IMR-90 (cell line): ENCODE data around the gene RIT1. TPM values are rescaled to one million over a fixed set of nuclear protein-coding genes. Genes with fewer than 3 reads are reported as not detected.

Source experiments
- ATAC-seq: fragments of 200-7000 bp; cut with Tn5 transposase; 2 replicates; pipeline ENCODE4 v1.9.1; 2020; ENCODE audit warnings: low read depth, mild to moderate bottlenecking, moderate library complexity
- BruUV-seq: library from RNA; stranded (reverse); fragments of 400-500 nt; replicated peaks from 2 replicates; lab custom pipeline; 2021; lab: Mats Ljungman, UMichigan
- CTCF ChIA-PET: fragments of 300-600 bp; formaldehyde crosslinking; extraction: SDS; loops from one replicate; lab custom pipeline; 2021; ENCODE audit warnings: antibody characterized with exemption; lab: Yijun Ruan, JAX
- POLR2A ChIA-PET: fragments of 300-600 bp; sonication (Branson Sonifier 250); formaldehyde crosslinking; loops from one replicate; lab custom pipeline; 2022; ENCODE audit warnings: antibody characterized with exemption; ENCODE audit not compliant: unreplicated experiment; lab: Charles Lee
- DNase-seq: peaks from one replicate; pipeline ENCODE4 v3.0.0; 2013
- H2AFZ ChIP-seq: replicated peaks from 2 replicates; pipeline ENCODE3; 2013; ENCODE audit warnings: low read length, mild to moderate bottlenecking; ENCODE audit not compliant: poor library complexity
- H2AK5ac ChIP-seq: 2 replicates; pipeline ENCODE4 v1.6.1; 2013; ENCODE audit warnings: low read depth, low read length, inconsistent platforms
- H2AK9ac ChIP-seq: replicated peaks from 2 replicates; pipeline ENCODE3; 2013; ENCODE audit warnings: mild to moderate bottlenecking, low read depth, low read length, moderate library complexity; ENCODE audit not compliant: poor library complexity
- H2BK120ac ChIP-seq: 2 replicates; pipeline ENCODE4 v1.6.1; 2013; ENCODE audit warnings: low read depth, low read length, inconsistent platforms
- H2BK15ac ChIP-seq: 3 replicates; pipeline ENCODE4 v1.6.1; 2013; ENCODE audit warnings: low read depth, low read length, inconsistent platforms
- H2BK20ac ChIP-seq: 2 replicates; pipeline ENCODE4 v1.6.1; 2013; ENCODE audit warnings: low read depth, mild to moderate bottlenecking, inconsistent platforms, low read length, moderate library complexity
- H2BK5ac ChIP-seq: 2 replicates; pipeline ENCODE4 v1.6.1; 2013; ENCODE audit warnings: mild to moderate bottlenecking, low read depth, low read length, inconsistent platforms; ENCODE audit not compliant: poor library complexity, severe bottlenecking
- H3K14ac ChIP-seq: replicated peaks from 2 replicates; pipeline ENCODE4 v1.6.1; 2013; ENCODE audit warnings: low read depth, low read length, inconsistent platforms
- H3K18ac ChIP-seq: 2 replicates; pipeline ENCODE4 v1.6.1; 2013; ENCODE audit warnings: low read depth, low read length, control low read depth
- H3K23ac ChIP-seq: 2 replicates; pipeline ENCODE4 v1.6.1; 2013; ENCODE audit warnings: low read depth, low read length, inconsistent platforms
- H3K27ac ChIP-seq: 2 replicates; pipeline ENCODE4 v1.5.1; 2013; ENCODE audit warnings: mild to moderate bottlenecking, control low read depth, low read length; ENCODE audit not compliant: insufficient read depth
- H3K27me3 ChIP-seq: 2 replicates; pipeline ENCODE4 v1.6.1; 2013; ENCODE audit warnings: low read length; ENCODE audit not compliant: control insufficient read depth, insufficient read depth
- H3K36me3 ChIP-seq: 2 replicates; pipeline ENCODE4 v1.6.1; 2013; ENCODE audit warnings: low read length, mixed read lengths; ENCODE audit not compliant: control insufficient read depth, insufficient read depth
- H3K4ac ChIP-seq: 2 replicates; pipeline ENCODE4 v1.6.1; 2013; ENCODE audit warnings: low read depth, low read length, inconsistent platforms
- H3K4me1 ChIP-seq: 2 replicates; pipeline ENCODE4 v1.6.1; 2013; ENCODE audit warnings: low read length, mixed read lengths; ENCODE audit not compliant: control insufficient read depth, insufficient read depth
- H3K4me2 ChIP-seq: 2 replicates; pipeline ENCODE4 v1.6.1; 2013; ENCODE audit warnings: low read depth, mild to moderate bottlenecking, control low read depth, low read length, moderate library complexity
- H3K4me3 ChIP-seq: 2 replicates; pipeline ENCODE4 v1.5.1; 2013; ENCODE audit warnings: low read depth, mild to moderate bottlenecking, control low read depth, low read length, moderate library complexity; ENCODE audit not compliant: insufficient read depth
- H3K56ac ChIP-seq: 2 replicates; pipeline ENCODE4 v1.6.1; 2013; ENCODE audit warnings: low read length, inconsistent platforms; ENCODE audit not compliant: insufficient read depth; ENCODE audit errors: extremely low read depth
- H3K79me1 ChIP-seq, 2 experiments: 2 replicates each; pipeline ENCODE4 v1.6.1; 2013; ENCODE audit warnings: low read length in 2 of 2, inconsistent platforms in 1 of 2, low read depth in 1 of 2
- H3K9ac ChIP-seq: 2 replicates; pipeline ENCODE4 v1.6.1; 2013; ENCODE audit warnings: low read depth, low read length, control low read depth
- H3K9me1 ChIP-seq: 2 replicates; pipeline ENCODE4 v1.6.1; 2013; ENCODE audit warnings: low read length, inconsistent platforms; ENCODE audit not compliant: insufficient read depth
- H3K9me3 ChIP-seq: 2 replicates; pipeline ENCODE4 v1.6.1; 2013; ENCODE audit warnings: low read length; ENCODE audit not compliant: control insufficient read depth, insufficient read depth
- H4K20me1 ChIP-seq: 2 replicates; pipeline ENCODE4 v1.6.1; 2013; ENCODE audit warnings: low read length, inconsistent platforms; ENCODE audit not compliant: insufficient read depth
- H4K5ac ChIP-seq: 2 replicates; pipeline ENCODE4 v1.6.1; 2013; ENCODE audit warnings: mild to moderate bottlenecking, low read depth, low read length, control low read depth
- H4K8ac ChIP-seq, 2 experiments: 2 replicates each; pipeline ENCODE4 v1.6.1; 2013; ENCODE audit warnings: low read depth in 2 of 2, low read length in 2 of 2, control low read depth in 1 of 2, inconsistent platforms in 1 of 2
- H4K91ac ChIP-seq: 2 replicates; pipeline ENCODE4 v1.6.1; 2013; ENCODE audit warnings: low read depth, low read length, inconsistent platforms; ENCODE audit not compliant: insufficient read depth
- BHLHE40 ChIP-seq: fragments of 150-350 bp; IDR thresholded peaks from 2 replicates; pipeline ENCODE4 v1.6.1; 2016; ENCODE audit warnings: mild to moderate bottlenecking, low read depth, low read length
- CEBPB ChIP-seq: IDR thresholded peaks from 2 replicates; pipeline ENCODE4 v1.6.1; 2012; ENCODE audit warnings: low read depth, low read length, improper control_type of control experiment
- MAFK ChIP-seq: IDR thresholded peaks from 2 replicates; pipeline ENCODE4 v1.6.1; 2012; ENCODE audit warnings: low read depth, low read length, improper control_type of control experiment
- MXI1 ChIP-seq: IDR thresholded peaks from 2 replicates; pipeline ENCODE4 v1.6.1; 2012; ENCODE audit warnings: low read depth, mild to moderate bottlenecking, low read length, moderate library complexity, borderline replicate concordance
- POLR2A ChIP-seq: IDR thresholded peaks from 2 replicates; pipeline ENCODE4 v1.6.1; 2012; ENCODE audit warnings: mild to moderate bottlenecking, low read depth, low read length
- RAD21 ChIP-seq: IDR thresholded peaks from 2 replicates; pipeline ENCODE4 v1.6.1; 2012; ENCODE audit warnings: low read length, improper control_type of control experiment
- RCOR1 ChIP-seq: IDR thresholded peaks from 2 replicates; pipeline ENCODE4 v1.6.1; 2012; ENCODE audit warnings: mild to moderate bottlenecking, low read length, improper control_type of control experiment; ENCODE audit not compliant: insufficient replicate concordance
- RFX5 ChIP-seq: IDR thresholded peaks from 2 replicates; pipeline ENCODE4 v1.8.0; 2012; ENCODE audit warnings: low read depth, mild to moderate bottlenecking, low read length, moderate library complexity
- USF2 ChIP-seq: fragments of 150-350 bp; IDR thresholded peaks from 2 replicates; pipeline ENCODE4 v1.6.1; 2017; ENCODE audit warnings: mild to moderate bottlenecking, antibody characterized with exemption, low read length, low read depth
- WGBS, 2 experiments: methylation state at CpG; one replicate each; pipeline versions ENCODE4 v1.1.5 to v1.1.7; 2013; ENCODE audit warnings: missing lambda C conversion rate in 2 of 2; ENCODE audit not compliant: insufficient read length in 1 of 2; ENCODE audit errors: extremely low coverage in 2 of 2; 5-methylcytosine and 5-hydroxymethylcytosine counted together
- dilution Hi-C: fragments of 300-500 bp; cut with HindIII; formaldehyde crosslinking; loops from one replicate; pipeline ENCODE4 v1.14.3; 2018; ENCODE audit warnings: low sequenced_read_pairs; ENCODE audit not compliant: unreplicated experiment
- in situ Hi-C: fragments of 300-500 bp; cut with MboI; formaldehyde crosslinking; loops from 3 replicates; pipeline ENCODE4 v1.14.3; 2019; ENCODE audit warnings: low sequenced_read_pairs, inconsistent platforms, mixed read lengths
- intact Hi-C: fragments of 100-400 bp; cut with micrococcal nuclease; formaldehyde crosslinking; loops from 2 replicates; pipeline ENCODE4 v1.10.0; 2022
- polyA plus RNA-seq, 3 experiments: library from polyadenylated mRNA; depleted of rRNA; stranded (reverse); fragments of >200 nt; gene quantifications; 2 replicates each; pipeline ENCODE4 v1.2.3, GENCODE V29; 2012; ENCODE audit warnings: low replicate concordance in 1 of 3
- total RNA-seq: library from RNA; depleted of rRNA; stranded (reverse); fragments of >200 nt; gene quantifications from 2 replicates; pipeline ENCODE4 v1.2.3, GENCODE V29; 2012

Gene RIT1
- total and polyA plus RNA-seq, 2 of the 4 experiments (the other 2 are of a cell fraction) = 29.6 to 46.8 TPM

GRCh38 chr1:155856257-155856974 is 54.7 kb downstream of the RIT1 start:
- Histone ChIP-seq H4K8ac (peak overlapping the region; percentile 78 to 98; a peak in 2 of 4 replicates), H3K36me3 (peaks cover 16% of the 10 kb centered on the region), H3K14ac (peak overlapping the region; percentile 97), H4K5ac (peak overlapping the region; percentile 62), H3K23ac (peak overlapping the region; percentile 91; the same call in 1 of the 2 replicates), H2BK15ac (peak overlapping the region; percentile 83; the same call in 1 of the 3 replicates), H3K18ac (no peak overlapping the region), H2AK9ac (peak overlapping the region; percentile 95), H3K79me1 (peaks cover 7 to 66% of the 10 kb centered on the region in 2 experiments), H3K4me2 (peak overlapping the region; percentile 47), H4K91ac (no peak overlapping the region), H3K9me1 (peaks cover 7% of the 10 kb centered on the region; the same call in 1 of the 2 replicates), H3K4ac (peak overlapping the region; percentile 93), H2BK120ac (no peak overlapping the region; the same call in 1 of the 2 replicates), H4K20me1 (no peaks in the 10 kb centered on the region), H2BK20ac (no peak overlapping the region), H3K4me3 (peak overlapping the region; percentile 65), H3K56ac (peak overlapping the region; percentile 94), H3K9ac (peak overlapping the region; percentile 95), H2AFZ (peak overlapping the region; percentile 98), H3K4me1 (no peaks in the 10 kb centered on the region; the same call in 1 of the 2 replicates), H2BK5ac (peak overlapping the region; percentile 85), H3K27ac (peak overlapping the region; percentile 86), H2AK5ac (peak overlapping the region; percentile 96; the same call in 1 of the 2 replicates), H3K27me3 (no peaks in the 10 kb centered on the region), H3K9me3 (no peaks in the 10 kb centered on the region)
- ChIA-PET POLR2A (interaction anchor here (0.6 kb wide), 1 partner anchor 469 kb away, joined by 3 read pairs; no protein-coding TSS in a partner anchor), CTCF (no interaction called here)
- DNase-seq (no peak), ATAC-seq (no peak)
- in situ Hi-C loops = no loop called here
- dilution Hi-C loops = no loop called here
- no peak for TF ChIP-seq BHLHE40
- no peak for TF ChIP-seq MXI1
- no peak for TF ChIP-seq POLR2A
- no peak for TF ChIP-seq RAD21
- TF ChIP-seq MAFK = no peak
- no peak for TF ChIP-seq RCOR1
- TF ChIP-seq RFX5 = no peak
- no peak for TF ChIP-seq CEBPB
- no peak for TF ChIP-seq USF2
- BruUV-seq = no TSS peak
- intact Hi-C loops = loop anchor here (2.0 kb wide), 1 partner anchor 54 kb away; the partner anchor contains the start of gene RIT1
- 46% methylated on average over 14 of the region's 20 CpGs; no CpG with 5 or more reads in 1 of the 2 experiments for WGBS, 2 experiments
